Smooth muscle cell of the pulmonary artery (primary cell): ENCODE measurements around the gene ACKR4. TPM values are rescaled to one million over a fixed set of nuclear protein-coding genes. Genes with fewer than 3 reads are reported as not detected.

Experiments used
- total RNA-seq: library from RNA; depleted of rRNA; stranded (reverse); fragments of >200 nt; gene quantifications from 2 replicates; pipeline ENCODE4 v1.2.3, GENCODE V29; 2014

Gene ACKR4
- total RNA-seq = 19.7 and 24.0 TPM in 2 replicates

GRCh38 chr3:132596816-132597433 is at the start of gene ACKR4:
Gene ACKR4, plus strand, starts transcription at chr3:132597270. Its CDS starts 3,128 bp downstream, at chr3:132600398.

Other genes with a start within 250 kb of the ACKR4 start
- 71.7 and 72.7 TPM in 2 replicates for gene DNAJC13, start 179.8 kb upstream of the ACKR4 start, total RNA-seq
- 57.7 and 86.2 TPM in 2 replicates for gene ACAD11, start 62.5 kb downstream of the ACKR4 start, total RNA-seq
- 54.1 and 58.1 TPM in 2 replicates for gene UBA5, start 63.1 kb downstream of the ACKR4 start, total RNA-seq
- 27.1 and 29.5 TPM in 2 replicates for gene NPHP3, start 125.1 kb downstream of the ACKR4 start, total RNA-seq